ENCODE data around the gene DNM3. TPM values are rescaled to one million over a fixed set of nuclear protein-coding genes. Genes with fewer than 3 reads are reported as not detected.
A peak's percentile ranks its signal among the peaks of the same experiment; 100 is the strongest.

Gene DNM3
- total and polyA plus RNA-seq, 10 of the 15 experiments (the other 5 are each of a cell fraction or from before 2014, with no cell fraction given): 0.03 to 1.5 (median 0.08) TPM; not detected in 3

DNA sequence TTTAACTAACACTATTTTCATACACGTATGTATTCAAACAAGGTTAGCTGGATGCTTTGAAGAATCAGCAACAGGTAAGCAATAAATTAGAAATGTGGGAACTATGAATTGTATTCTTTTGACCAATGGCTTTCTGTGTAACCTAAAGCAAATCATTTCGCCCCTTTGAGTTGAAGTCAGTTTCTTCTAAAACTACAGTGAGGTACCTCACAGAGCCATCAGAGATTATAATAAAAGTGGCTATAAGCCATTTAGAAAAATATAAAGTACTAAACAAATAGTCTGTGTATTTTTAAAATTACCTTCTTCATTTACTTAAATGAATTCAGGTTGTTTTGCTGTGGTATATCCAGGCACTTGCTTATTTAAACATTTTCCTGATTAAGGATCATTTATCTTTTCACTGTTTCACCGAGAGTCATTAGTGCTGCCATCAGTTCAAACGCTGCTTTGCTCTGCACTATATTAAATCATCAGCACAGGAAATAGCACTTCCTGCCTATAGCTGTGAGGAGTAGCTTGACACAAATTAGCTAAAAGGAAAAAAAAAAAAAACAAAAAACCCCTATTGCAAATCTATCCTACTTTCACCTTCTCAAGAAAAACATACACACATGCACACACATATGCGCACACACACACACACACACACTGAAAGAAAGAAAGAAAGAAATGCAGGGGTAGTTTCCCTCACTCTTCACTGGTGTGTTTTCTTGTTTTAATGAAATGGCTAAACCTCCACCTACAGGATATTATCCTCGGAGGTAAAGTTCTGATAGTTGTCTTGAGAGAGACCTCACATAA, 539.3 kb downstream of the DNM3 start:
- Histone ChIP-seq H3K27me3 (replicated peaks in 1 of 2; ENCODE audit: control insufficient read depth in 2 of 2, insufficient read depth in 2 of 2, low read length in 1 of 2) (no peaks in the 10 kb centered on the region), H3K9ac (ENCODE audit: control insufficient read depth, insufficient read depth, low read length) (peak overlapping the region; percentile 41), H3K9me3 (replicated peaks; ENCODE audit: control insufficient read depth, insufficient read depth, low read length) (peaks cover 4% of the 10 kb centered on the region; the same call in 1 of the 3 replicates), H2AFZ (ENCODE audit: control insufficient read depth, low read depth, low read length) (peak overlapping the region; percentile 66), H3K79me2 (ENCODE audit: control insufficient read depth, insufficient read depth, low read length) (no peaks in the 10 kb centered on the region), H3K27ac (ENCODE audit: control insufficient read depth, insufficient read depth) (peak overlapping the region; percentile 93), H3K4me1 (ENCODE audit: control insufficient read depth, insufficient read depth, low read length) (peaks cover 20% of the 10 kb centered on the region), H4K20me1 (ENCODE audit: control insufficient read depth, insufficient read depth) (no peaks in the 10 kb centered on the region), H3K4me2 (ENCODE audit: control insufficient read depth, insufficient read depth) (peak overlapping the region; percentile 71), H3K36me3 (ENCODE audit: control insufficient read depth in 2 of 2, insufficient read depth in 2 of 2, low read length in 1 of 2) (no peaks in the 10 kb centered on the region), H3K4me3 (peak overlapping the region; percentile 4; the same call in 1 of the 2 replicates)
- ChIA-PET RAD21 (ENCODE audit: unreplicated experiment) (interaction anchor here (0.6 to 3.6 kb wide), 26 partner anchors 10 to 584 kb away, joined by 3 to 75 read pairs (median 6); no protein-coding TSS in a partner anchor), CTCF (interaction anchor here (0.6 to 7.0 kb wide), 13 partner anchors 10 to 644 kb away, joined by 3 to 64 read pairs (median 4); no protein-coding TSS in a partner anchor), POLR2A (interaction anchor here (0.6 to 2.8 kb wide), 22 partner anchors 10 to 1583 kb away, joined by 3 to 42 read pairs (median 5); no protein-coding TSS in a partner anchor), SMC1A (ENCODE audit: uncharacterized antibody, unreplicated experiment) (interaction anchor here (0.6 to 16.9 kb wide), 12 partner anchors 15 to 378 kb away, joined by 3 to 345 read pairs (median 4); no protein-coding TSS in a partner anchor)
- TSS peak; percentile 98 for BruUV-seq (replicated peaks)
- ATAC-seq (peak; percentile 98), FAIRE-seq (peak; percentile 73), DNase-seq (ENCODE audit: low read depth, low spot score) (no peak)
- in situ Hi-C loops (cut with MboI) (no loop called here), intact Hi-C loops (cut with micrococcal nuclease; ENCODE audit: unreplicated experiment) (loop anchor here (1.0 to 2.0 kb wide), 4 partner anchors 10 to 38 kb away; no protein-coding TSS in a partner anchor)
- WGBS (ENCODE audit: insufficient coverage, insufficient replicate concordance, low lambda C conversion rate, missing lambda C conversion rate): 7% methylated on average over 6 of the region's 6 CpGs
- peak; percentile 20; the same call in 1 of the 2 replicates for TF ChIP-seq ZNF217 (IDR thresholded peaks at IDR 0.05)
- no peak for TF ChIP-seq ETV6 (conservative IDR thresholded peaks at IDR 0.05 in 1 of 2, IDR thresholded peaks at IDR 0.05 in 1 of 2; ENCODE audit: borderline replicate concordance in 1 of 2, low read depth in 1 of 2)
- TF ChIP-seq RAD21 (IDR thresholded peaks at IDR 0.05; ENCODE audit: insufficient read depth, low read depth, low read length): peak; percentile 27; the same call in 1 of the 2 replicates
- TF ChIP-seq, protein P1, sequence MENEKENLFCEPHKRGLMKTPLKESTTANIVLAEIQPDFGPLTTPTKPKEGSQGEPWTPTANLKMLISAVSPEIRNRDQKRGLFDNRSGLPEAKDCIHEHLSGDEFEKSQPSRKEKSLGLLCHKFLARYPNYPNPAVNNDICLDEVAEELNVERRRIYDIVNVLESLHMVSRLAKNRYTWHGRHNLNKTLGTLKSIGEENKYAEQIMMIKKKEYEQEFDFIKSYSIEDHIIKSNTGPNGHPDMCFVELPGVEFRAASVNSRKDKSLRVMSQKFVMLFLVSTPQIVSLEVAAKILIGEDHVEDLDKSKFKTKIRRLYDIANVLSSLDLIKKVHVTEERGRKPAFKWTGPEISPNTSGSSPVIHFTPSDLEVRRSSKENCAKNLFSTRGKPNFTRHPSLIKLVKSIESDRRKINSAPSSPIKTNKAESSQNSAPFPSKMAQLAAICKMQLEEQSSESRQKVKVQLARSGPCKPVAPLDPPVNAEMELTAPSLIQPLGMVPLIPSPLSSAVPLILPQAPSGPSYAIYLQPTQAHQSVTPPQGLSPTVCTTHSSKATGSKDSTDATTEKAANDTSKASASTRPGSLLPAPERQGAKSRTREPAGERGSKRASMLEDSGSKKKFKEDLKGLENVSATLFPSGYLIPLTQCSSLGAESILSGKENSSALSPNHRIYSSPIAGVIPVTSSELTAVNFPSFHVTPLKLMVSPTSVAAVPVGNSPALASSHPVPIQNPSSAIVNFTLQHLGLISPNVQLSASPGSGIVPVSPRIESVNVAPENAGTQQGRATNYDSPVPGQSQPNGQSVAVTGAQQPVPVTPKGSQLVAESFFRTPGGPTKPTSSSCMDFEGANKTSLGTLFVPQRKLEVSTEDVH (IDR thresholded peaks at IDR 0.05; ENCODE audit: low read depth, partially characterized antibody): no peak
- TF ChIP-seq IKZF2 (IDR thresholded peaks at IDR 0.05): peak in 1 of 2 experiments; percentile 75
- peak; percentile 50; the same call in 1 of the 2 replicates for TF ChIP-seq ZNF24 (IDR thresholded peaks at IDR 0.05)
- peak; percentile 16 to 83; a peak in 3 of 4 replicates for TF ChIP-seq EP300 (IDR thresholded peaks at IDR 0.05; ENCODE audit: borderline replicate concordance in 1 of 2, control insufficient read depth in 1 of 2, low read depth in 2 of 2, low read length in 2 of 2)
- peak; percentile 43; the same call in 1 of the 2 replicates for TF ChIP-seq SMC3 (IDR thresholded peaks at IDR 0.05; ENCODE audit: borderline replicate concordance, low read length)
- TF ChIP-seq, protein P2, sequence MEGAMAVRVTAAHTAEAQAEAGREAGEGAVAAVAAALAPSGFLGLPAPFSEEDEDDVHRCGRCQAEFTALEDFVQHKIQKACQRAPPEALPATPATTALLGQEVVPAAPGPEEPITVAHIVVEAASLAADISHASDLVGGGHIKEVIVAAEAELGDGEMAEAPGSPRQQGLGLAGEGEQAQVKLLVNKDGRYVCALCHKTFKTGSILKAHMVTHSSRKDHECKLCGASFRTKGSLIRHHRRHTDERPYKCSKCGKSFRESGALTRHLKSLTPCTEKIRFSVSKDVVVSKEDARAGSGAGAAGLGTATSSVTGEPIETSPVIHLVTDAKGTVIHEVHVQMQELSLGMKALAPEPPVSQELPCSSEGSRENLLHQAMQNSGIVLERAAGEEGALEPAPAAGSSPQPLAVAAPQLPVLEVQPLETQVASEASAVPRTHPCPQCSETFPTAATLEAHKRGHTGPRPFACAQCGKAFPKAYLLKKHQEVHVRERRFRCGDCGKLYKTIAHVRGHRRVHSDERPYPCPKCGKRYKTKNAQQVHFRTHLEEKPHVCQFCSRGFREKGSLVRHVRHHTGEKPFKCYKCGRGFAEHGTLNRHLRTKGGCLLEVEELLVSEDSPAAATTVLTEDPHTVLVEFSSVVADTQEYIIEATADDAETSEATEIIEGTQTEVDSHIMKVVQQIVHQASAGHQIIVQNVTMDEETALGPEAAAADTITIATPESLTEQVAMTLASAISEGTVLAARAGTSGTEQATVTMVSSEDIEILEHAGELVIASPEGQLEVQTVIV (IDR thresholded peaks at IDR 0.05; ENCODE audit: borderline replicate concordance, partially characterized antibody): no peak
- TF ChIP-seq RELA (IDR thresholded peaks at IDR 0.05; ENCODE audit: borderline replicate concordance, partially characterized antibody): peak; percentile 58
- TF ChIP-seq, protein P3, sequence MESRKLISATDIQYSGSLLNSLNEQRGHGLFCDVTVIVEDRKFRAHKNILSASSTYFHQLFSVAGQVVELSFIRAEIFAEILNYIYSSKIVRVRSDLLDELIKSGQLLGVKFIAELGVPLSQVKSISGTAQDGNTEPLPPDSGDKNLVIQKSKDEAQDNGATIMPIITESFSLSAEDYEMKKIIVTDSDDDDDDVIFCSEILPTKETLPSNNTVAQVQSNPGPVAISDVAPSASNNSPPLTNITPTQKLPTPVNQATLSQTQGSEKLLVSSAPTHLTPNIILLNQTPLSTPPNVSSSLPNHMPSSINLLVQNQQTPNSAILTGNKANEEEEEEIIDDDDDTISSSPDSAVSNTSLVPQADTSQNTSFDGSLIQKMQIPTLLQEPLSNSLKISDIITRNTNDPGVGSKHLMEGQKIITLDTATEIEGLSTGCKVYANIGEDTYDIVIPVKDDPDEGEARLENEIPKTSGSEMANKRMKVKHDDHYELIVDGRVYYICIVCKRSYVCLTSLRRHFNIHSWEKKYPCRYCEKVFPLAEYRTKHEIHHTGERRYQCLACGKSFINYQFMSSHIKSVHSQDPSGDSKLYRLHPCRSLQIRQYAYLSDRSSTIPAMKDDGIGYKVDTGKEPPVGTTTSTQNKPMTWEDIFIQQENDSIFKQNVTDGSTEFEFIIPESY (IDR thresholded peaks at IDR 0.05): no peak
- TF ChIP-seq EGR1 (IDR thresholded peaks at IDR 0.05; ENCODE audit: borderline replicate concordance in 1 of 2, low read depth in 2 of 2, low read length in 2 of 2): no peak
- peak; percentile 50; the same call in 1 of the 2 replicates for TF ChIP-seq TAF1 (IDR thresholded peaks at IDR 0.05; ENCODE audit: borderline replicate concordance, low read depth, low read length)

Measured in GM12878 (cell line).